NCI-H1105 (cell line): ENCODE data around the gene KLKB1.

Experiments used
- DNase-seq: peaks from one replicate; lab custom pipeline; 2025; lab: John Stamatoyannopoulos, UW

The KLKB1 gene

DNA sequence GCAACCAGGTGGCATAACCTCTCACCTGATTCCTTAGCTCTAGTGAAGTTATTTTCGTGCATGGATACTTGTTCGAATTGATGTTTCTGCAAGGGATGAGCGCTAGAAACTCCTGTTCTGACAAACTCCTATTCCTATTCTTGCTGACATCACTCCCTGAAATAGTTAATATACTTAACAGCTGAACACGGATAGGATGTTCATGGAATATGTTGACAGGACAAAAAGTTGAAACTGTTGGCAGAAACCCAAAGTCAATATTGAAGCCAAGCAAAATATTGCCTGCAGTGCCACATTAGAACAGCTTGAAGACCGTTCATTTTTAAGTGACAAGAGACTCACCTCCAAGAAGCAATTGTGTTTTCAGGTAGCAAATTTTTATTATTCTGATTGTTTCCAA is at the start of gene KLKB1:
TSS of gene KLKB1 (plus strand) at position 287 of the 400 bp plus-strand sequence. CDS start 689 bp downstream, outside the sequence.
- peak; percentile 48 for DNase-seq

DNA sequence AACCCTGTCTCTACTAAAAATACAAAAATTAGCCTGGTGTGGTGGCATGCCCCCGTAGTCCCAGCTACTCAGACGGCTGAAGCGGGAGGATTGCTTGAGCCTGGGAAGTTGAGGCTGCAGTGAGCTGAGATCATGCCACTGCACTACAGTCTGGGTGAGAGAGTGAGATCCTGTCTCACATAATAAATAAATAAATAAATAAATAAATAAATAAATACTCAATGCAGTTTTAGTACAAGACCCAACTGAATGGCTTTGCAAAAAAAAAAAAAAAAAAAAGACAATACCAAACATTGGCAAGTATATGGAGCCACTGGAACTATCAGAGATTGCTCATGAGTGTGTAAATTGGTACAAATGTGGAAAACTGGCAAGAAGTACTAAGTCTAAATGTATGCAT is 39.2 kb upstream of the KLKB1 start:
- DNase-seq = no peak

GRCh38 chr4:186189656-186190055 is 37.7 kb upstream of the KLKB1 start:
- no peak for DNase-seq

- peak; percentile 13 for DNase-seq
Observed at GRCh38 chr4:186190581-186191199, 36.6 kb upstream of the KLKB1 start.

- peak; percentile 28 for DNase-seq
Observed at GRCh38 chr4:186191200-186192065, 35.9 kb upstream of the KLKB1 start, which contains the start of gene CYP4V2. Gene CYP4V2 (plus strand): TSS chr4:186191567. CDS start chr4:186191824, 257 bp downstream.

GRCh38 chr4:186192066-186192612 is 35.2 kb upstream of the KLKB1 start:
- no peak for DNase-seq

DNA sequence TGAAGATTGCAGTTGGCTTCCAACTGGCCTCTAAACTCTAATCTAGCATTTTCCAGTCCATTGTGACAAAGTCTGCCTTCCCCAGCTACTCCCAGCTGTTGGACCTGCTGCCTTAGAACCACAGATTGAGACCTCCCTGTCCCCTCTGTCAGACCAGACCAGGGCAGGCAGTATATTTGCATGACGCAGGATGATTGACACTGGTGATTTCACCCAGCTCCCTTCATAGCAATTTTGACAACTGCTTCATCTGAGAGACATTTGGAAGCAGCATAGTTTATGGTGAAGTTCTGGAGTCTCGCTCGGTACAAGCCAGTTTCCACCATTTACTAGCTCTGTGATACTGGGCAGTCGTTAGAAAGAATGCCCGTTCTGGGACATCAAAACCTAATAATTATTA is 33.5 kb upstream of the KLKB1 start:
- no peak for DNase-seq

GRCh38 chr4:186196063-186196462 is 31.2 kb upstream of the KLKB1 start:
- no peak for DNase-seq

DNA sequence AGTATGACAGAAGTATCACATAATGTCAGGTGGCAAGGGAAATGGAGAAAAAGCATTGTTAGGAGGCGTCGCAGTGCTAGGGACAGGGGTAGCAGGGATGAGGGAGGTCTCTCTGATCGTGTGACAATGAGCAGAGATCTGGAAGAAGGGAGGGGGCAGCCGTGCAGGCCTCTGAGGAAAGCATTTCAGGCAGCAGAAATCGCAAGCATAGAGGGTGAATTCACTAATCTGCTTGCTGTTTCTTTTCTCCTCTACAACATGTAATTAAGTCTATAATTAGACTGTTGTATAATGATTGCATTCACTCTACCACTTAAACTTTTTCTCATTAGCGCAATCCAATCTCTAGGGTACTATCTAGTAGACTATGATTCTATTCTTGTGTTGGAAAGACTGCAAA is 26.8 kb upstream of the KLKB1 start:
- peak; percentile 54 for DNase-seq

DNA sequence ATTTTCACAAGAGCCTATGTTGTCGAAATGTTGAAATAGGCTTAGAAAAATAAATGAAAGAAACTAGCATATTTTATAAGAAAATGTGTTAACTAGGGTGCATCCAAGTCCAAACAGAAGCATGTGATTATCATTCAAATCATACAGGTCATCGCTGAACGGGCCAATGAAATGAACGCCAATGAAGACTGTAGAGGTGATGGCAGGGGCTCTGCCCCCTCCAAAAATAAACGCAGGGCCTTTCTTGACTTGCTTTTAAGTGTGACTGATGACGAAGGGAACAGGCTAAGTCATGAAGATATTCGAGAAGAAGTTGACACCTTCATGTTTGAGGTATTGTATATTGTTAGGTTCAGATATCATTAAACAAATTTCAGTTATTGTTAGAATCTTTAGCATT is 26.3 kb upstream of the KLKB1 start:
- no peak for DNase-seq

- DNase-seq = no peak
Observed at GRCh38 chr4:186201535-186202230, 25.6 kb upstream of the KLKB1 start.

- no peak for DNase-seq
Observed at GRCh38 chr4:186202490-186203140, 24.7 kb upstream of the KLKB1 start.

GRCh38 chr4:186203406-186203805 is 23.9 kb upstream of the KLKB1 start:
- no peak for DNase-seq

GRCh38 chr4:186204103-186204559 is 23.2 kb upstream of the KLKB1 start:
- no peak for DNase-seq

GRCh38 chr4:186204686-186205085 is 22.6 kb upstream of the KLKB1 start:
- no peak for DNase-seq

DNA sequence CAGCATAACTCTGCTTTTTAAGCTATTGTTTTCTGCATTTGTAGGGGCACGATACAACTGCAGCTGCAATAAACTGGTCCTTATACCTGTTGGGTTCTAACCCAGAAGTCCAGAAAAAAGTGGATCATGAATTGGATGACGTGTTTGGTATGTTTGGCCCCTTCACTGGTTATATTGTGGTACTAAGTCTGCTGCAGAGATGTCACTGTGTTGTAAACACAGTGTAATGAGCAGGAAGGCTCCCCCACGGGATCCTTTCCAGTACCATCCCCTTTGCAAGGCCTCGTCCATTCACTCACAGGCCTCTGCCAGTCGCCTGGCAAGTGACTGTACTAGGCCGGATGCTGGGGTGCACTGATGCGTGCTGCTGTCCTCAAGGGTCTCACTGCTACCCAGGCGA is 22.2 kb upstream of the KLKB1 start:
- DNase-seq = no peak

DNA sequence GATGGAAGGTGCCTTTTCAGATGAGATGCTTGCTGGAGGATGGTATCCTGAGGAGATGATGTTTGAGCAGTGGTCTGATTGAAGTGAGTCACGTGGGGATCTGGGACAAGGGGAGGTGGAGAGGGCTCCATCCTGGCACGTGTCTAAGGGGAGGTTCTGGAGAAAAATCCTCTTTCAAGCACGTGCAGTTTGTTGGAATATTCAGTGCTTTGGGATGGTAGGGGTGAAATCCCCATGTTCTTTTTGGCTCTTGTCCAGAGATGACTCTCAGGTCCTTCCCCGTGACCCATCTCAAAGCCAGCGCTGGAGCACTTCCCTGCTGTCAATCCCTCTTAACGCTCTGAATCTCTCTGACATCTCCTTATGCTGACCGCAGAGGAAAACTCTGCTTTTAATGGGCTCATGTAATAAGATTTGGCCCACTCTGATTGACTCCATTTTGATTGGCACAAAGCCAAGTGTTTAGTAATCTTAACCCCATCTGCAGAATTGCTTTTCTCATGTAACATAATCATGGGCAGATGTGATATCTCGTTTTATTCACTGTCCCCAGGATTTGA is 10.8 kb upstream of the KLKB1 start:
- DNase-seq = peak; percentile 9

DNA sequence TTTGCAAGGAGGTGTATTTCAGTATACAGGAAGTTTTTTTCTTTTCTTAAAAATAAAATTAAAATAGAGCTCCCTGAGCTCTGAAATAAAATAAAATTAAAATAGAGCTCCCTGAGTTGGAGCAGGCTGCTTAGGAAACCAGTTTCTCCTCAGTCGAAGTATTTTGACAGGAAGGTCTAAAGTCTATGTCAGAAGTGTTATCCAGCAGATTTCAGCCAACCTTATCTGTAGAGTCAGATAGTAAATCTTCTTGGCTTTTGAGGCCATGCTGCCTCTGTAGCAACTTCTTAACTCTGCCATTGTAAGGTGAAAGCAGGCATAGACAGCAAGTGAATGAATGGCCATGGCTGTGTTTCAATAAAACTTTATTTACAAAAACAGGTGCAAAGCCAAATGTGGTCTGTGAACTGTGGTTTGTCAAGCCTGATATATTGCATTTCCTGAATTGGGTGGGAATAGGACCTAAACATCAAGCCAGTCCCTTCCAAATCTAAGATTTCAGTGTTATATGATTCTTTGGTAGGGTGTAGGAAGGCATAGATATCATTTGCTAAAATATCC is 9.5 kb upstream of the KLKB1 start:
- DNase-seq = no peak

DNA sequence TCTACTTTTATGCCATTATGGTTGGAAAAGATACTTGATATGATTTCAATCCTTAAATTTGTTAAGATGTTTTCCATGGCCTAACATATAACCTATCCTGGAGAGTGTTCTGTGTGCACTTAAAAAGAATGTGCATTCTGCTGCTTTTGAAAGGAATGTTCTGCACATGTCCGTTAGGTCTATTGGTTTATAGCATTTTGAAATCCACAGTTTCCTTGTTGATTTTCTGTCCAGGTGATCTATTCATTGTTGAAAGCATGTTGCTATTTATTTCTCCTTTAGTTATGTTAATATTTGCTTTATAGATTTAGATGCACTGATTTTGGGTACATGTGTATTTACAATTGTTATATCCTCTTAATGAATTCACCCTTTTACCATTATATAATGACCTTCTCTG is 5.7 kb upstream of the KLKB1 start:
- DNase-seq = no peak

- DNase-seq = no peak
Observed at GRCh38 chr4:186225848-186226247, 1.5 kb upstream of the KLKB1 start.

DNA sequence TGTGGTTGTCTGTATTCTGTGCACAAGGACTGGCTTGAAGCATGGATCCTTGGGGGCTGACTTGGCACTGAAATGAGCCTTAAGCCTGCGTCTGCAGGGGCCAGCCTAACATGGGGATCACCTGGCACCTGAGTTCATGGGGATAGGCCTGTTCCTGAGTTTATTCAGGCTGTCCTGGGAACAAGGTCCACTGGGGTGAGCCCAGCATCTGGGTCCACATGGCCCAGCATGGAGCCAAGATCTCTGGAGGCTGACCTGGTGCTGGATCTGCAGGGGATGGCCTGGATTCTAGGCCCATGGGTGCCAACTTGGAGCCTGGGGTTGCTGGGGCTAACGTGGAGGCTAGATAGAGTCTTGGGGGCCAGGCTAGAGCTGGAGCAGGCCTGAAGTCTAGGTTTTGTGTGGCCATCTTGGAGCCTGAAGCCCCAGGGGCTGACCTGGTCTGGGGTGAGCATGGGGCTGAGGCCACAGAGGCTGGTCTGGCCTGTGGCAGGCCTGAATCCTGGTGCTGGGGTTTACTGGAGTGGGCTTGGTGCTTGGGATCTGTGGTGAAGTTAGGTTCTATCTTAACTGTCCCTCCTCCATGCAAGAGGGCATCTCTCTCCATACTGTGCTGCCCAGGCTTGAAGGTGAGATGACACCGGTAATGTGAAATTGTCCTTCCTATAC is 652 bp upstream of the KLKB1 start:
- no peak for DNase-seq
